Endothelial cell of umbilical vein (primary cell): ENCODE measurements around the gene FSTL4. TPM values are rescaled to one million over a fixed set of nuclear protein-coding genes. Genes with fewer than 3 reads are reported as not detected.

Source experiments
- BruUV-seq: library from RNA; stranded (reverse); fragments of 400-500 nt; replicated peaks from 2 replicates; lab custom pipeline; 2021; lab: Mats Ljungman, UMichigan
- CTCF ChIA-PET: fragments of 300-600, 350-600 bp; sonication (Branson Sonifier 250); formaldehyde crosslinking; loops from one replicate; lab custom pipeline; 2021; ENCODE audit warnings: antibody characterized with exemption, inconsistent platforms; lab: Charles Lee
- POLR2A ChIA-PET: fragments of 300-600, 350-600 bp; sonication (Branson Sonifier 250); formaldehyde crosslinking; loops from one replicate; lab custom pipeline; 2021; ENCODE audit warnings: antibody characterized with exemption, inconsistent platforms; lab: Charles Lee
- DNase-seq: peaks from one replicate; pipeline ENCODE4 v3.0.0-alpha.2; 2011; ENCODE audit warnings: low read depth, low spot score
- FAIRE-seq: peaks from 2 replicates; lab custom pipeline; 2011; peaks lifted over from hg19 to GRCh38; lab: Jason Lieb, UNC
- H2AFZ ChIP-seq: 2 replicates; pipeline ENCODE4 v1.6.0; 2012; ENCODE audit warnings: low read depth, low read length, control low read depth, inconsistent platforms
- H3K27ac ChIP-seq: 2 replicates; pipeline ENCODE4 v1.5.1; 2011; ENCODE audit warnings: low read depth, mild to moderate bottlenecking, control low read depth, low read length, moderate library complexity; ENCODE audit not compliant: insufficient read depth
- H3K27me3 ChIP-seq, 2 experiments: 2 replicates each; pipeline versions ENCODE4 v1.6.0 to v1.6.1; 2011; ENCODE audit warnings: low read length in 2 of 2, mixed read lengths in 1 of 2; ENCODE audit not compliant: control insufficient read depth in 2 of 2, insufficient read depth in 2 of 2
- H3K36me3 ChIP-seq, 2 experiments: 2 replicates in 1 of 2; 3 replicates in 1 of 2; pipeline ENCODE4 v1.5.1; 2011; ENCODE audit warnings: low read length in 2 of 2, mild to moderate bottlenecking in 1 of 2, moderate library complexity in 1 of 2; ENCODE audit not compliant: control insufficient read depth in 2 of 2, insufficient read depth in 2 of 2; ENCODE audit errors: extremely low read depth in 1 of 2
- H3K4me1 ChIP-seq: 3 replicates; pipeline ENCODE4 v1.5.1; 2011; ENCODE audit warnings: mild to moderate bottlenecking, low read length; ENCODE audit not compliant: control insufficient read depth, insufficient read depth; ENCODE audit errors: extremely low read depth
- H3K4me2 ChIP-seq: 2 replicates; pipeline ENCODE4 v1.6.1; 2011; ENCODE audit warnings: low read length, control low read depth, mixed read lengths; ENCODE audit not compliant: insufficient read depth
- H3K4me3 ChIP-seq, 3 experiments: fragments of 200-600 bp in 1 of 3; sonication (generic), shearing (Covaris generic) in 1 of 3; replicated peaks in 1 of 3; 2 replicates each; pipeline ENCODE4 v1.5.1; 2011 to 2016; ENCODE audit warnings: control low read depth in 3 of 3, low read length in 3 of 3, mild to moderate bottlenecking in 2 of 3, inconsistent platforms in 1 of 3, low read depth in 1 of 3, moderate library complexity in 1 of 3; ENCODE audit not compliant: insufficient read depth in 1 of 3
- H3K79me2 ChIP-seq: 2 replicates; pipeline ENCODE4 v1.6.0; 2012; ENCODE audit warnings: low read length, inconsistent platforms; ENCODE audit not compliant: control insufficient read depth, insufficient read depth
- H3K9ac ChIP-seq: replicated peaks from 2 replicates; pipeline ENCODE3; 2011; ENCODE audit warnings: low read length, control low read depth; ENCODE audit not compliant: insufficient read depth; ENCODE audit errors: extremely low read depth
- H3K9me1 ChIP-seq: replicated peaks from 3 replicates; pipeline ENCODE4 v1.6.0; 2011; ENCODE audit warnings: mild to moderate bottlenecking, low read length; ENCODE audit not compliant: control insufficient read depth, insufficient read depth; ENCODE audit errors: extremely low read depth
- H3K9me3 ChIP-seq: replicated peaks from 2 replicates; pipeline ENCODE4 v1.5.1; 2012; ENCODE audit warnings: low read length, inconsistent platforms; ENCODE audit not compliant: control insufficient read depth, insufficient read depth
- H4K20me1 ChIP-seq: replicated peaks from 2 replicates; pipeline ENCODE3; 2011; ENCODE audit warnings: mild to moderate bottlenecking, low read length; ENCODE audit not compliant: control insufficient read depth, insufficient read depth; ENCODE audit errors: extremely low read depth
- EZH2 ChIP-seq: IDR thresholded peaks from 2 replicates; pipeline ENCODE4 v1.6.1; 2012; ENCODE audit warnings: borderline replicate concordance, low read depth, mild to moderate bottlenecking, moderate library complexity, low read length, inconsistent platforms; ENCODE audit not compliant: severe bottlenecking
- FOS ChIP-seq: IDR thresholded peaks from 2 replicates; pipeline ENCODE4 v1.6.1; 2011; ENCODE audit warnings: mild to moderate bottlenecking, low read length, moderate library complexity, borderline replicate concordance; ENCODE audit not compliant: insufficient read depth
- GATA2 ChIP-seq: IDR thresholded peaks from 2 replicates; pipeline ENCODE4 v1.7.0; 2011; ENCODE audit warnings: low read depth, mild to moderate bottlenecking, moderate library complexity, mixed read lengths, low read length; ENCODE audit not compliant: insufficient read length, insufficient read depth
- JUN ChIP-seq: IDR thresholded peaks from 2 replicates; pipeline ENCODE4 v1.6.1; 2011; ENCODE audit warnings: borderline replicate concordance, low read depth; ENCODE audit not compliant: insufficient read length, insufficient read depth
- MYC ChIP-seq: IDR thresholded peaks from one replicate; pipeline ENCODE4 v1.6.1; 2011; ENCODE audit warnings: mild to moderate bottlenecking, low read depth, low read length
- POLR2A ChIP-seq: IDR thresholded peaks from 2 replicates; pipeline ENCODE4 v1.6.1; 2012; ENCODE audit warnings: low read depth, mild to moderate bottlenecking, control low read depth, low read length
- POLR2AphosphoS5 ChIP-seq: IDR thresholded peaks from 2 replicates; pipeline ENCODE4 v1.6.1; 2012; ENCODE audit warnings: low read depth, mild to moderate bottlenecking, control low read depth, low read length, moderate library complexity; ENCODE audit not compliant: insufficient read depth
- dilution Hi-C: fragments of 300-500 bp; cut with MboI; formaldehyde crosslinking; loops from one replicate; pipeline ENCODE4 v1.15.0; 2019; ENCODE audit warnings: low sequenced_read_pairs; ENCODE audit not compliant: extremely low pct_ligation_motif_present
- intact Hi-C: fragments of 100-400 bp; cut with micrococcal nuclease; formaldehyde crosslinking; loops from one replicate; pipeline ENCODE4 v1.10.0; 2022
- polyA plus RNA-seq, 4 experiments: library from polyadenylated mRNA; depleted of rRNA in 3 of 4; stranded (reverse) in 3 of 4; unstranded in 1 of 4; fragments of >200 nt; gene quantifications; 2 replicates each; pipeline versions ENCODE4 v1.2.1 to v1.2.3, GENCODE V29; 2011 to 2012; ENCODE audit warnings: missing spikeins in 1 of 4
- total RNA-seq: library from RNA; stranded (reverse); gene quantifications from 2 replicates; pipeline ENCODE4 v1.2.3, GENCODE V29; 2021
- TF ChIP-seq, protein P1 (sequence below), 2 donors: IDR thresholded peaks; 1 replicate in 1 of 2; 2 replicates in 1 of 2; pipeline ENCODE4 v1.5.1; 2011; ENCODE audit warnings: low read length in 2 of 2, mild to moderate bottlenecking in 2 of 2, moderate library complexity in 2 of 2, control low read depth in 1 of 2, inconsistent platforms in 1 of 2, low read depth in 1 of 2; ENCODE audit not compliant: insufficient read depth in 1 of 2; ENCODE audit errors: extremely low read depth in 1 of 2
- TF ChIP-seq, protein P2 (sequence below): IDR thresholded peaks from 2 replicates; pipeline ENCODE4 v1.6.1; 2011; ENCODE audit not compliant: insufficient read depth, insufficient read length

Gene FSTL4
- total and polyA plus RNA-seq, 2 donors (not counting 3 experiments of a cell fraction or from before 2014, with no cell fraction given): 0.18 TPM; not detected in 1

DNA sequence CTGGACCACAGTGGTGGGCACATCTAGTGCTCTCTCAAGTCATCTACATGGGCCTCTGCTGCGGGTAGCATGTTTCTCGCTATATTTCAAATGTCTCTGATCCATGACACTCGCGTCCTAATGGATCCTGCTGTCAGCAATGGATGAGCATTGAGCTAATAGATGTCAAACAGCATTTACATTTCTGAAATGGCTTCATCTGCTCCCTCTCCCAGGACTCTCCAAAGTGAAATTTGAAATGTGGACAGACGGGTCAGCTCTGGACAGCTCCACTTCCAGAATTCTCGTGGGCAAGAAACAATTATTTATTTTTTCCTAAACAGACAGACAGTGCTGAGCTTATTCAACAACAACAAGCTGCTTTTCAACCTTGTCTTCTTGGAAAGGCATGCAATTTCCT, 58.1 kb downstream of the FSTL4 start:
- no peak for TF ChIP-seq MYC
- TF ChIP-seq, protein P1, sequence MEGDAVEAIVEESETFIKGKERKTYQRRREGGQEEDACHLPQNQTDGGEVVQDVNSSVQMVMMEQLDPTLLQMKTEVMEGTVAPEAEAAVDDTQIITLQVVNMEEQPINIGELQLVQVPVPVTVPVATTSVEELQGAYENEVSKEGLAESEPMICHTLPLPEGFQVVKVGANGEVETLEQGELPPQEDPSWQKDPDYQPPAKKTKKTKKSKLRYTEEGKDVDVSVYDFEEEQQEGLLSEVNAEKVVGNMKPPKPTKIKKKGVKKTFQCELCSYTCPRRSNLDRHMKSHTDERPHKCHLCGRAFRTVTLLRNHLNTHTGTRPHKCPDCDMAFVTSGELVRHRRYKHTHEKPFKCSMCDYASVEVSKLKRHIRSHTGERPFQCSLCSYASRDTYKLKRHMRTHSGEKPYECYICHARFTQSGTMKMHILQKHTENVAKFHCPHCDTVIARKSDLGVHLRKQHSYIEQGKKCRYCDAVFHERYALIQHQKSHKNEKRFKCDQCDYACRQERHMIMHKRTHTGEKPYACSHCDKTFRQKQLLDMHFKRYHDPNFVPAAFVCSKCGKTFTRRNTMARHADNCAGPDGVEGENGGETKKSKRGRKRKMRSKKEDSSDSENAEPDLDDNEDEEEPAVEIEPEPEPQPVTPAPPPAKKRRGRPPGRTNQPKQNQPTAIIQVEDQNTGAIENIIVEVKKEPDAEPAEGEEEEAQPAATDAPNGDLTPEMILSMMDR (IDR thresholded peaks at IDR 0.05; ENCODE audit: extremely low read depth in 1 of 2, insufficient read depth in 1 of 2, low read depth in 1 of 2, low read length in 2 of 2): no peak
- TF ChIP-seq GATA2: no peak
- TF ChIP-seq JUN: no peak
- no peak for TF ChIP-seq POLR2A
- TF ChIP-seq EZH2: no peak
- TF ChIP-seq, protein P2, sequence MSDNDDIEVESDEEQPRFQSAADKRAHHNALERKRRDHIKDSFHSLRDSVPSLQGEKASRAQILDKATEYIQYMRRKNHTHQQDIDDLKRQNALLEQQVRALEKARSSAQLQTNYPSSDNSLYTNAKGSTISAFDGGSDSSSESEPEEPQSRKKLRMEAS: no peak
- TF ChIP-seq POLR2AphosphoS5: no peak
- TF ChIP-seq FOS: no peak
- no TSS peak for BruUV-seq
- FAIRE-seq (no peak), DNase-seq (no peak)
- POLR2A ChIA-PET: no interaction called here
- no peak overlapping the region for H3K9ac ChIP-seq
- no peaks in the 10 kb centered on the region for H3K4me1 ChIP-seq
- H3K79me2 ChIP-seq: no peaks in the 10 kb centered on the region
- H2AFZ ChIP-seq: no peak overlapping the region
- no peak overlapping the region for H3K4me2 ChIP-seq
- dilution Hi-C loops: no loop called here
- no peak overlapping the region for H3K27ac ChIP-seq
- no peaks in the 10 kb centered on the region for H3K36me3 ChIP-seq
- no peaks in the 10 kb centered on the region for H3K9me3 ChIP-seq
- intact Hi-C loops: no loop called here
- no peaks in the 10 kb centered on the region for H3K9me1 ChIP-seq
- H3K4me3 ChIP-seq: no peak overlapping the region
- CTCF ChIA-PET: interaction anchor here (1.0 to 3.5 kb wide), 3 partner anchors 8 to 316 kb away, joined by 5 to 28 read pairs (median 5); partner anchors contain the start of gene FSTL4
- no peaks in the 10 kb centered on the region for H4K20me1 ChIP-seq
- peaks cover 2 to 10% of the 10 kb centered on the region in 2 experiments for H3K27me3 ChIP-seq
